HL-60 (cell line): ENCODE data around the gene ABCA1.

Source experiments
- DNase-seq, 2 experiments: peaks; one replicate each; pipeline ENCODE4 v3.0.0-alpha.2; 2010 to 2020; ENCODE audit warnings: low read depth in 1 of 2, low spot score in 1 of 2
- H3K27ac ChIP-seq: fragments of 250-450 bp; sonication (Bioruptor Pico); replicated peaks from 2 replicates; pipeline ENCODE4 v1.5.1; 2020; ENCODE audit warnings: mild to moderate bottlenecking, moderate library complexity
- H3K27me3 ChIP-seq: fragments of 250-450 bp; sonication (Bioruptor Pico); 2 replicates; pipeline ENCODE4 v1.5.1; 2021; ENCODE audit warnings: mild to moderate bottlenecking, moderate library complexity; ENCODE audit not compliant: insufficient read depth, poor library complexity, severe bottlenecking
- H3K4me3 ChIP-seq: replicated peaks from 2 replicates; pipeline ENCODE4 v1.5.1; 2011; ENCODE audit warnings: mild to moderate bottlenecking, control low read depth, low read length; ENCODE audit not compliant: insufficient read depth
- CTCF ChIP-seq: IDR thresholded peaks from one replicate; pipeline ENCODE4 v1.5.1; 2011; ENCODE audit warnings: low read length, control low read depth, inconsistent platforms; ENCODE audit not compliant: insufficient read depth
- GABPA ChIP-seq: IDR thresholded peaks from 2 replicates; pipeline ENCODE4 v1.6.1; 2012; ENCODE audit warnings: low read depth
- POLR2AphosphoS5 ChIP-seq: IDR thresholded peaks from 2 replicates; pipeline ENCODE4 v1.6.1; 2012; ENCODE audit warnings: low read depth
- REST ChIP-seq: IDR thresholded peaks from 2 replicates; pipeline ENCODE4 v1.6.1; 2012; ENCODE audit warnings: low read depth; ENCODE audit not compliant: insufficient replicate concordance
- SPI1 ChIP-seq: IDR thresholded peaks from 2 replicates; pipeline ENCODE4 v1.6.1; 2012; ENCODE audit warnings: low read depth, mild to moderate bottlenecking, borderline replicate concordance

ABCA1 gene

GRCh38 chr9:104907278-104907951 lies 20.5 kb downstream of the ABCA1 start:
- Histone ChIP-seq H3K4me3 (no peak overlapping the region), H3K27ac (no peak overlapping the region), H3K27me3 (no peaks in the 10 kb centered on the region)
- no peak for DNase-seq
- TF ChIP-seq SPI1 = no peak
- TF ChIP-seq CTCF = no peak
- TF ChIP-seq POLR2AphosphoS5 = no peak
- TF ChIP-seq GABPA = no peak
- no peak for TF ChIP-seq REST

GRCh38 chr9:104906441-104907277 lies 21.3 kb downstream of the ABCA1 start:
- H3K4me3 ChIP-seq = no peak overlapping the region
- no peak for TF ChIP-seq CTCF
- TF ChIP-seq GABPA = no peak
- no peak for TF ChIP-seq REST
- no peak for TF ChIP-seq POLR2AphosphoS5
- no peak for TF ChIP-seq SPI1
- H3K27me3 ChIP-seq = no peaks in the 10 kb centered on the region
- no peak overlapping the region for H3K27ac ChIP-seq
- no peak for DNase-seq

GRCh38 chr9:104905931-104906330 lies 22.0 kb downstream of the ABCA1 start:
- H3K27ac ChIP-seq = no peak overlapping the region
- H3K4me3 ChIP-seq = no peak overlapping the region
- no peaks in the 10 kb centered on the region for H3K27me3 ChIP-seq
- TF ChIP-seq SPI1 (no peak), REST (no peak), POLR2AphosphoS5 (no peak), GABPA (no peak), CTCF (no peak)
- DNase-seq = no peak
